A549 (cell line): ENCODE data around the gene FTSJ1. TPM values are rescaled to one million over a fixed set of nuclear protein-coding genes. Genes with fewer than 3 reads are reported as not detected.

Experiments used
- ATAC-seq, 2 experiments: fragments of 200-7000 bp in 1 of 2; fragments of >200 bp in 1 of 2; cut with Nextera tagmentation in 1 of 2; cut with Tn5 transposase in 1 of 2; 3 replicates each; pipeline versions ENCODE4 v1.8.0 to v1.9.1; 2018 to 2020; ENCODE audit warnings: mild to moderate bottlenecking in 1 of 2, moderate library complexity in 1 of 2
- CTCF ChIA-PET: fragments of 300-600 bp; sonication (Branson Sonifier 250); formaldehyde crosslinking; extraction: SDS; loops from one replicate; lab custom pipeline; 2021; ENCODE audit warnings: antibody characterized with exemption, inconsistent platforms; lab: Yijun Ruan, JAX
- POLR2A ChIA-PET: fragments of 350-600 bp; formaldehyde crosslinking; extraction: SDS; loops from one replicate; lab custom pipeline; 2021; ENCODE audit warnings: antibody characterized with exemption, inconsistent platforms; lab: Yijun Ruan, JAX
- DNase-seq, 2 experiments: peaks; one replicate each; pipeline versions ENCODE4 v3.0.0 to v3.0.0-alpha.2; 2011 to 2016; ENCODE audit warnings: low read depth in 1 of 2, low spot score in 1 of 2
- FAIRE-seq: peaks from 2 replicates; lab custom pipeline; 2011; peaks lifted over from hg19 to GRCh38; lab: Jason Lieb, UNC
- H3K27ac ChIP-seq, 2 experiments: fragments of >200 bp; sonication (Bioruptor Twin); formaldehyde crosslinking; 3 replicates each; pipeline ENCODE4 v1.5.1; 2016 to 2017
- H3K4me1 ChIP-seq: fragments of >200 bp; sonication (Bioruptor Twin); formaldehyde crosslinking; 3 replicates; pipeline ENCODE4 v1.6.1; 2016
- H3K4me2 ChIP-seq: fragments of >200 bp; sonication (Bioruptor Twin); formaldehyde crosslinking; 3 replicates; pipeline ENCODE4 v1.6.1; 2016
- H3K4me3 ChIP-seq: fragments of >200 bp; sonication (Bioruptor Twin); formaldehyde crosslinking; 3 replicates; pipeline ENCODE4 v1.5.1; 2016
- H3K9me3 ChIP-seq: fragments of >200 bp; sonication (Bioruptor Twin); formaldehyde crosslinking; 3 replicates; pipeline ENCODE4 v1.6.1; 2016
- BCL3 ChIP-seq: fragments of >200 bp; sonication (Bioruptor Twin); formaldehyde crosslinking; IDR thresholded peaks from 3 replicates; pipeline ENCODE4 v1.6.1; 2016
- CTCF ChIP-seq: fragments of >200 bp; sonication (Bioruptor Twin); formaldehyde crosslinking; IDR thresholded peaks from 3 replicates; pipeline ENCODE4 v1.5.1; 2016
- FOSL2 ChIP-seq, 2 experiments: fragments of 450-650 bp in 1 of 2; fragments of >200 bp in 1 of 2; sonication (Bioruptor Twin) in 1 of 2; formaldehyde crosslinking; IDR thresholded peaks; 2 replicates each; pipeline versions ENCODE4 v1.5.0 to v1.6.1; 2016 to 2020; ENCODE audit warnings: mild to moderate bottlenecking in 1 of 2, moderate library complexity in 1 of 2
- FOXS1 ChIP-seq: fragments of 250-450 bp; sonication (Bioruptor Pico); IDR thresholded peaks from 2 replicates; pipeline ENCODE4 v1.5.0; 2020; ENCODE audit warnings: mild to moderate bottlenecking, moderate library complexity
- HDAC2 ChIP-seq: fragments of 200-600 bp; sonication (generic); IDR thresholded peaks from 2 replicates; pipeline ENCODE4 v1.6.1; 2016
- HES2 ChIP-seq: fragments of >200 bp; sonication (Bioruptor Twin); formaldehyde crosslinking; IDR thresholded peaks from 2 replicates; pipeline ENCODE4 v1.6.1; 2016
- HEYL ChIP-seq: fragments of 250-450 bp; sonication (Bioruptor Pico); IDR thresholded peaks from 2 replicates; pipeline ENCODE4 v1.8.0; 2021; ENCODE audit warnings: mild to moderate bottlenecking, moderate library complexity
- HMGXB4 ChIP-seq: fragments of 250-450 bp; sonication (Bioruptor Pico); IDR thresholded peaks from 2 replicates; pipeline ENCODE4 v1.5.0; 2021; ENCODE audit warnings: mild to moderate bottlenecking, moderate library complexity, borderline replicate concordance
- HOXA7 ChIP-seq: fragments of 250-450 bp; sonication (Bioruptor Pico); IDR thresholded peaks from 2 replicates; pipeline ENCODE4 v1.5.0; 2020; ENCODE audit warnings: mild to moderate bottlenecking, moderate library complexity
- HOXB13 ChIP-seq: fragments of 250-450 bp; sonication (Bioruptor Pico); IDR thresholded peaks from 2 replicates; pipeline ENCODE4 v1.5.0; 2020; ENCODE audit warnings: low read depth, mild to moderate bottlenecking, moderate library complexity
- JUN ChIP-seq, 2 experiments: fragments of >200 bp; sonication (Bioruptor Twin); formaldehyde crosslinking; IDR thresholded peaks; 2 replicates in 1 of 2; 3 replicates in 1 of 2; pipeline ENCODE4 v1.6.1; 2016 to 2017
- KDM1A ChIP-seq: fragments of 200-600 bp; sonication (generic); IDR thresholded peaks from 2 replicates; pipeline ENCODE4 v1.6.1; 2016; ENCODE audit warnings: low read depth, mild to moderate bottlenecking
- NFE2L2 ChIP-seq: fragments of 150-350 bp; conservative IDR thresholded peaks from 2 replicates; pipeline ENCODE4 v1.6.1; 2014; ENCODE audit warnings: low read length
- NPAS2 ChIP-seq: fragments of 250-450 bp; sonication (Bioruptor Pico); IDR thresholded peaks from 2 replicates; pipeline ENCODE4 v1.8.0; 2022; ENCODE audit warnings: mild to moderate bottlenecking, moderate library complexity, borderline replicate concordance
- PHF8 ChIP-seq: fragments of 200-600 bp; sonication (generic); IDR thresholded peaks from 2 replicates; pipeline ENCODE4 v1.6.1; 2016; ENCODE audit warnings: low read depth, mild to moderate bottlenecking, antibody characterized with exemption, moderate library complexity, borderline replicate concordance
- POLR2A ChIP-seq: IDR thresholded peaks from 2 replicates; pipeline ENCODE4 v1.6.1; 2012; ENCODE audit warnings: mild to moderate bottlenecking, low read length
- POLR2AphosphoS2 ChIP-seq: conservative IDR thresholded peaks from 2 replicates; pipeline ENCODE4 v1.6.1; 2012; ENCODE audit warnings: low read length, improper control_type of control experiment, inconsistent platforms
- RARB ChIP-seq: fragments of 250-450 bp; sonication (Bioruptor Pico); IDR thresholded peaks from 2 replicates; pipeline ENCODE4 v1.8.0; 2021; ENCODE audit warnings: mild to moderate bottlenecking, moderate library complexity
- RCOR1 ChIP-seq: fragments of 150-350 bp; IDR thresholded peaks from 2 replicates; pipeline ENCODE4 v1.6.1; 2014; ENCODE audit warnings: antibody characterized with exemption, low read length, low read depth
- RNF2 ChIP-seq: fragments of 200-600 bp; sonication (generic); IDR thresholded peaks from 2 replicates; pipeline ENCODE4 v1.6.1; 2016; ENCODE audit warnings: low read depth, mild to moderate bottlenecking, antibody characterized with exemption, moderate library complexity, borderline replicate concordance
- TP53 ChIP-seq: fragments of 250-450 bp; sonication (Bioruptor Pico); IDR thresholded peaks from 2 replicates; pipeline ENCODE4 v1.5.0; 2021; ENCODE audit warnings: mild to moderate bottlenecking, moderate library complexity
- ZC3H11A ChIP-seq: fragments of 450-650 bp; IDR thresholded peaks from 2 replicates; pipeline ENCODE4 v1.6.1; 2014; ENCODE audit warnings: antibody characterized with exemption, mild to moderate bottlenecking
- ZSCAN20 ChIP-seq: fragments of 250-450 bp; sonication (Bioruptor Pico); IDR thresholded peaks from 2 replicates; pipeline ENCODE4 v1.8.0; 2022; ENCODE audit warnings: mild to moderate bottlenecking, moderate library complexity
- WGBS: methylation state at CpG from one replicate; pipeline ENCODE4 v1.1.6; 2017; ENCODE audit errors: missing lambda C conversion rate; 5-methylcytosine and 5-hydroxymethylcytosine counted together
- polyA plus RNA-seq, 4 experiments: library from polyadenylated mRNA; depleted of rRNA in 3 of 4; stranded (reverse); fragments of >200 nt; fragmentation: RNase III in 1 of 4; extraction: RNeasy Plus Mini Kit Qiagen cat#74134 plus additional on column Dnase treatment in 1 of 4; gene quantifications; 2 replicates in 3 of 4; 3 replicates in 1 of 4; pipeline ENCODE4 v1.2.3, GENCODE V29; 2011 to 2017
- TF ChIP-seq, protein P1 (sequence below): fragments of 250-450 bp; sonication (Bioruptor Pico); IDR thresholded peaks from 2 replicates; pipeline ENCODE4 v1.5.0; 2020; ENCODE audit warnings: low read depth, mild to moderate bottlenecking, moderate library complexity
- TF ChIP-seq, protein P2 (sequence below): fragments of 150-350 bp; IDR thresholded peaks from 2 replicates; pipeline ENCODE4 v1.6.1; 2014; ENCODE audit warnings: low read depth, mild to moderate bottlenecking, low read length
- TF ChIP-seq, protein P3 (sequence below): fragments of 450-650 bp; IDR thresholded peaks from 2 replicates; pipeline ENCODE4 v1.6.1; 2014; ENCODE audit warnings: antibody characterized with exemption

FTSJ1 gene
- polyA plus RNA-seq, 2 of the 4 experiments (the other 2 are of a cell fraction), result 37.1 to 71.2 TPM

- Histone ChIP-seq H3K4me3 (no peak overlapping the region), H3K27ac (no peak overlapping the region), H3K9me3 (no peaks in the 10 kb centered on the region), H3K4me2 (no peak overlapping the region), H3K4me1 (no peaks in the 10 kb centered on the region)
- DNase-seq (no peak), ATAC-seq (no peak), FAIRE-seq (no peak)
- POLR2A ChIA-PET, result no interaction called here
- TF ChIP-seq JUN (IDR thresholded peaks at IDR 0.05), result no peak
- TF ChIP-seq HMGXB4 (CRISPR knock-in tag), result no peak
- no peak for TF ChIP-seq CTCF
- no peak for TF ChIP-seq HDAC2
- no peak for TF ChIP-seq POLR2AphosphoS2
- TF ChIP-seq NPAS2 (CRISPR knock-in tag), result no peak
- no peak for TF ChIP-seq FOSL2 (IDR thresholded peaks at IDR 0.05)
- no peak for TF ChIP-seq FOSL2 (CRISPR knock-in tag; IDR thresholded peaks at IDR 0.05)
- TF ChIP-seq HES2, result no peak
- no peak for TF ChIP-seq HOXA7 (CRISPR knock-in tag)
- no peak for TF ChIP-seq KDM1A
- no peak for TF ChIP-seq BCL3
- TF ChIP-seq POLR2A, result no peak
- TF ChIP-seq ZSCAN20 (CRISPR knock-in tag), result no peak
- no peak for TF ChIP-seq NFE2L2
- TF ChIP-seq RNF2, result no peak
- TF ChIP-seq ZC3H11A, result no peak
- TF ChIP-seq, protein P1, sequence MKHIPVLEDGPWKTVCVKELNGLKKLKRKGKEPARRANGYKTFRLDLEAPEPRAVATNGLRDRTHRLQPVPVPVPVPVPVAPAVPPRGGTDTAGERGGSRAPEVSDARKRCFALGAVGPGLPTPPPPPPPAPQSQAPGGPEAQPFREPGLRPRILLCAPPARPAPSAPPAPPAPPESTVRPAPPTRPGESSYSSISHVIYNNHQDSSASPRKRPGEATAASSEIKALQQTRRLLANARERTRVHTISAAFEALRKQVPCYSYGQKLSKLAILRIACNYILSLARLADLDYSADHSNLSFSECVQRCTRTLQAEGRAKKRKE (CRISPR knock-in tag), result no peak
- TF ChIP-seq, protein P2, sequence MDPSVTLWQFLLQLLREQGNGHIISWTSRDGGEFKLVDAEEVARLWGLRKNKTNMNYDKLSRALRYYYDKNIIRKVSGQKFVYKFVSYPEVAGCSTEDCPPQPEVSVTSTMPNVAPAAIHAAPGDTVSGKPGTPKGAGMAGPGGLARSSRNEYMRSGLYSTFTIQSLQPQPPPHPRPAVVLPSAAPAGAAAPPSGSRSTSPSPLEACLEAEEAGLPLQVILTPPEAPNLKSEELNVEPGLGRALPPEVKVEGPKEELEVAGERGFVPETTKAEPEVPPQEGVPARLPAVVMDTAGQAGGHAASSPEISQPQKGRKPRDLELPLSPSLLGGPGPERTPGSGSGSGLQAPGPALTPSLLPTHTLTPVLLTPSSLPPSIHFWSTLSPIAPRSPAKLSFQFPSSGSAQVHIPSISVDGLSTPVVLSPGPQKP, result no peak
- WGBS, result 42% methylated on average over 6 of the region's 6 CpGs
- CTCF ChIA-PET, result no interaction called here
Observed at GRCh38 chrX:48456628-48457331, 19.2 kb upstream of the FTSJ1 start.

DNA sequence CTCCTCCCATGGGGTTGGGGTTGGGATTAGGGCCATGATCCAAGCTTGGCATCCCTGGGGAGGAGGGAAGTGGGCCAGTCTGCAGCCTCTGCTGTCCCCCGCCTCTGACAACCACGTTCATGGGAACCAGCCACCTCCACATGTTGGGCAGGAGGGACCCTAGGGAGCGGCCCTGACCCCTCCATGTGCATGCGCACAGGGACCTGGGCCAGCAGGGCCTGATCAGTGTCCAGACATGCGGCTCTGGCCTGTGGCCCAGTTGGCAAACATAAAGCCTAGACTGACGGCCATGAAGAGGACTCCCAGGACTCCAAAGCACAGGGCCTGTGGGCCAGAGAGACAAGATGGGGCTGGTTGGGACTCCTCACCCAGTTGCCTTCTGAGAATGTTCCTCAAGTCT lies 17.3 kb upstream of the FTSJ1 start:
- no peaks in the 10 kb centered on the region for H3K9me3 ChIP-seq
- ATAC-seq (no peak), DNase-seq (no peak), FAIRE-seq (no peak)
- no peaks in the 10 kb centered on the region for H3K4me1 ChIP-seq
- WGBS, result 50% methylated on average over 1 of the region's 6 CpGs
- no peak overlapping the region for H3K4me2 ChIP-seq
- ChIA-PET POLR2A (no interaction called here), CTCF (no interaction called here)
- H3K27ac ChIP-seq, result no peak overlapping the region
- H3K4me3 ChIP-seq, result no peak overlapping the region
- TF ChIP-seq NFE2L2 (no peak), BCL3 (no peak), POLR2AphosphoS2 (no peak), HEYL (CRISPR knock-in tag) (no peak), HOXB13 (no peak), PHF8 (no peak), RARB (CRISPR knock-in tag) (no peak), TP53 (CRISPR knock-in tag) (no peak), RCOR1 (no peak), FOXS1 (CRISPR knock-in tag) (no peak)
- TF ChIP-seq, protein P3, sequence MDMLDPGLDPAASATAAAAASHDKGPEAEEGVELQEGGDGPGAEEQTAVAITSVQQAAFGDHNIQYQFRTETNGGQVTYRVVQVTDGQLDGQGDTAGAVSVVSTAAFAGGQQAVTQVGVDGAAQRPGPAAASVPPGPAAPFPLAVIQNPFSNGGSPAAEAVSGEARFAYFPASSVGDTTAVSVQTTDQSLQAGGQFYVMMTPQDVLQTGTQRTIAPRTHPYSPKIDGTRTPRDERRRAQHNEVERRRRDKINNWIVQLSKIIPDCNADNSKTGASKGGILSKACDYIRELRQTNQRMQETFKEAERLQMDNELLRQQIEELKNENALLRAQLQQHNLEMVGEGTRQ, result no peak
- TF ChIP-seq, protein P1 (CRISPR knock-in tag), result no peak
